Right lobe of liver (tissue), 4 donors: Measurements from ENCODE around the gene LRRC59.

Experiments used
- CTCF ChIP-seq, 4 donors: fragments of 200-600 bp in 3 of 4; fragments of 450-650 bp in 1 of 4; IDR thresholded peaks; one replicate each; pipeline versions ENCODE4 v1.5.1 to v1.8.0; 2016 to 2022; ENCODE audit warnings: antibody characterized with exemption in 4 of 4, mild to moderate bottlenecking in 2 of 4
- POLR2A ChIP-seq: fragments of 450-650 bp; IDR thresholded peaks from one replicate; pipeline ENCODE4 v1.6.1; 2017; ENCODE audit warnings: antibody characterized with exemption, mild to moderate bottlenecking
- donor health status: DM: no; HTN: no; CAD: no.
- donor health status: DM: no; HTN: no; CAD: no.
- donor health status: DM: no; HTN: yes; CAD: no.

GRCh38 chr17:50445730-50446325 is 48.5 kb upstream of the LRRC59 start:
- no peak for TF ChIP-seq CTCF (IDR thresholded peaks at IDR 0.05)
- TF ChIP-seq POLR2A = no peak
